MCF 10A (cell line): Measurements from ENCODE around the gene C14orf93. TPM values are rescaled to one million over a fixed set of nuclear protein-coding genes. Genes with fewer than 3 reads are reported as not detected.

ENCODE experiments used
- BruUV-seq: library from RNA; stranded (reverse); fragments of 400-500 nt; replicated peaks from 2 replicates; lab custom pipeline; 2021; lab: Mats Ljungman, UMichigan
- CTCF ChIA-PET: fragments of 300-600 bp; sonication (Branson Sonifier 250); formaldehyde crosslinking; extraction: SDS; loops from one replicate; lab custom pipeline; 2021; ENCODE audit warnings: antibody characterized with exemption, inconsistent platforms; lab: Yijun Ruan, JAX
- POLR2A ChIA-PET: fragments of 300-600, 350-650 bp; sonication (Branson Sonifier 250); formaldehyde crosslinking; extraction: SDS; loops from one replicate; lab custom pipeline; 2020; ENCODE audit warnings: antibody characterized with exemption, inconsistent platforms; lab: Yijun Ruan, JAX
- DNase-seq: peaks from one replicate; pipeline ENCODE4 v3.0.0-alpha.2; 2018; ENCODE audit not compliant: unreplicated experiment
- H3K27ac Mint-ChIP-seq: one replicate; pipeline ENCODE4 v1.8.0; 2022; ENCODE audit warnings: mild to moderate bottlenecking, low read depth, mixed read lengths; ENCODE audit not compliant: unreplicated experiment
- H3K27me3 Mint-ChIP-seq: one replicate; pipeline ENCODE4 v1.8.0; 2022; ENCODE audit warnings: mixed read lengths; ENCODE audit not compliant: insufficient read depth, unreplicated experiment
- H3K36me3 Mint-ChIP-seq: one replicate; pipeline ENCODE4 v1.8.0; 2022; ENCODE audit warnings: mild to moderate bottlenecking, moderate library complexity, mixed read lengths; ENCODE audit not compliant: insufficient read depth, unreplicated experiment
- H3K4me1 Mint-ChIP-seq: one replicate; pipeline ENCODE4 v1.8.0; 2022; ENCODE audit warnings: mixed read lengths; ENCODE audit not compliant: insufficient read depth, unreplicated experiment
- H3K4me3 Mint-ChIP-seq: one replicate; pipeline ENCODE4 v1.8.0; 2022; ENCODE audit warnings: mild to moderate bottlenecking, moderate library complexity, mixed read lengths; ENCODE audit not compliant: unreplicated experiment
- H3K9me3 Mint-ChIP-seq: one replicate; pipeline ENCODE4 v1.8.0; 2022; ENCODE audit warnings: mixed read lengths; ENCODE audit not compliant: unreplicated experiment
- CTCF ChIP-seq: fragments of 200-600 bp; IDR thresholded peaks from one replicate; pipeline ENCODE4 v1.8.0; 2022; ENCODE audit warnings: antibody characterized with exemption, mild to moderate bottlenecking; ENCODE audit not compliant: unreplicated experiment
- intact Hi-C: fragments of 100-400 bp; cut with micrococcal nuclease; formaldehyde crosslinking; loops from 2 replicates; pipeline ENCODE4 v1.14.1; 2022
- total RNA-seq: library from RNA; stranded (reverse); gene quantifications from 2 replicates; pipeline ENCODE4 v1.2.3, GENCODE V29; 2022

C14orf93 gene
- total RNA-seq, 1 experiment from 2014 or later, result 6.1 TPM

- no peak for DNase-seq
- H3K36me3 Mint-ChIP-seq, result no peaks in the 10 kb centered on the region
- no TSS peak for BruUV-seq
- no peak overlapping the region for H3K4me3 Mint-ChIP-seq
- CTCF ChIA-PET, result interaction anchor here (0.6 to 1.6 kb wide), 3 partner anchors 8 to 53 kb away, joined by 4 read pairs; no protein-coding TSS in a partner anchor
- intact Hi-C loops, result no loop called here
- H3K9me3 Mint-ChIP-seq, result no peaks in the 10 kb centered on the region
- H3K27me3 Mint-ChIP-seq, result no peaks in the 10 kb centered on the region
- no peaks in the 10 kb centered on the region for H3K4me1 Mint-ChIP-seq
- no peak for TF ChIP-seq CTCF
- H3K27ac Mint-ChIP-seq, result no peak overlapping the region
- POLR2A ChIA-PET, result no interaction called here
Observed at GRCh38 chr14:23047751-23048693, 38.1 kb upstream of the C14orf93 start.

- no peaks in the 10 kb centered on the region for H3K27me3 Mint-ChIP-seq
- no peak overlapping the region for H3K27ac Mint-ChIP-seq
- H3K4me3 Mint-ChIP-seq, result no peak overlapping the region
- TF ChIP-seq CTCF, result no peak
- intact Hi-C loops, result no loop called here
- no peak for DNase-seq
- CTCF ChIA-PET, result interaction anchor here (0.8 to 1.7 kb wide), 4 partner anchors 8 to 75 kb away, joined by 3 to 6 read pairs (median 4); no protein-coding TSS in a partner anchor
- H3K9me3 Mint-ChIP-seq, result no peaks in the 10 kb centered on the region
- no TSS peak for BruUV-seq
- H3K36me3 Mint-ChIP-seq, result no peaks in the 10 kb centered on the region
- POLR2A ChIA-PET, result no interaction called here
- no peaks in the 10 kb centered on the region for H3K4me1 Mint-ChIP-seq
Observed at GRCh38 chr14:23047034-23047634, 37.2 kb upstream of the C14orf93 start.

- intact Hi-C loops, result no loop called here
- Mint-ChIP-seq H3K27ac (no peak overlapping the region), H3K36me3 (no peaks in the 10 kb centered on the region), H3K4me3 (no peak overlapping the region), H3K27me3 (no peaks in the 10 kb centered on the region), H3K4me1 (no peaks in the 10 kb centered on the region), H3K9me3 (no peaks in the 10 kb centered on the region)
- TF ChIP-seq CTCF, result no peak
- ChIA-PET POLR2A (no interaction called here), CTCF (interaction anchor here (1.2 to 1.7 kb wide), 2 partner anchors 10 to 13 kb away, joined by 3 to 6 read pairs; no protein-coding TSS in a partner anchor)
- DNase-seq, result no peak
- no TSS peak for BruUV-seq
Observed at GRCh38 chr14:23045419-23046357, 35.7 kb upstream of the C14orf93 start.
